AG08395 (cell line): ENCODE results near the gene NPSR1.
"Not testable (repeated sequence)": the region's sequence is repeated elsewhere in the genome, so short reads cannot be mapped to it uniquely, and the experiment has no call there.

Source experiments
- DNase-seq: peaks from one replicate; pipeline ENCODE4 v3.0.0; 2012; ENCODE audit warnings: mixed read lengths, low spot score

The NPSR1 gene, protein sequence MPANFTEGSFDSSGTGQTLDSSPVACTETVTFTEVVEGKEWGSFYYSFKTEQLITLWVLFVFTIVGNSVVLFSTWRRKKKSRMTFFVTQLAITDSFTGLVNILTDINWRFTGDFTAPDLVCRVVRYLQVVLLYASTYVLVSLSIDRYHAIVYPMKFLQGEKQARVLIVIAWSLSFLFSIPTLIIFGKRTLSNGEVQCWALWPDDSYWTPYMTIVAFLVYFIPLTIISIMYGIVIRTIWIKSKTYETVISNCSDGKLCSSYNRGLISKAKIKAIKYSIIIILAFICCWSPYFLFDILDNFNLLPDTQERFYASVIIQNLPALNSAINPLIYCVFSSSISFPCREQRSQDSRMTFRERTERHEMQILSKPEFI

DNA sequence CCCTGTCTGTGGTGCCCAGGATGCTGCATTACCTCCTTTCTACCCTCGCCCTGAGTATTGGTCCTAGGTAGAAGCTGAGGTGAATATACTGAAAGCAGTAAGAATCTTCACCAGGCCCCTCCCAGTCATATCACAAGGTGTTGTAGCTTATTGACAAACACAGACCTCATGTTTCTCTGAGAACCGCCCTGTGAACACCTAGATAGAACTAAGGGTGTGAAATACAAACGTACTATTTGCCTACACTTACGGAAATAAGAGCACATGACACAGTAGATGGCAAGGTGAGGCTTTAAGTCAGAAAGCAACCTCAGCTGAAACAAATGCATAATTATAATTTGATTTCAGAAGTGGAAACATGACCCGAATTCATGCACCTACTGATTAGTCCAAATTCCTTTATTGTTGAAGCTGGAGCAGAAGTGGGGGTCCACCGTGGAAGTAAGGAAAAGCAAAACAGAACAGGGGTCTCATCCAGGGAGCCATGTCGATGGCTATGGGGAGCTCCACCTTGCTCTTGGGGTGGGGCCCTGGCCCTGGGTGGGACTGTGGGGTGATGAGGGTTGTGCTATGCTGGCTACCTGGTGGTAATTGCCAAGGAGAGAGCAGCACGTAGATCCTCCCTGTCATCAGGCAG lies at the start of gene NPSR1:
NPSR1 (plus strand) TSS at position 587 of the 637 bp plus-strand sequence. CDS start 195 bp downstream, outside the sequence.
- DNase-seq: no peak

DNA sequence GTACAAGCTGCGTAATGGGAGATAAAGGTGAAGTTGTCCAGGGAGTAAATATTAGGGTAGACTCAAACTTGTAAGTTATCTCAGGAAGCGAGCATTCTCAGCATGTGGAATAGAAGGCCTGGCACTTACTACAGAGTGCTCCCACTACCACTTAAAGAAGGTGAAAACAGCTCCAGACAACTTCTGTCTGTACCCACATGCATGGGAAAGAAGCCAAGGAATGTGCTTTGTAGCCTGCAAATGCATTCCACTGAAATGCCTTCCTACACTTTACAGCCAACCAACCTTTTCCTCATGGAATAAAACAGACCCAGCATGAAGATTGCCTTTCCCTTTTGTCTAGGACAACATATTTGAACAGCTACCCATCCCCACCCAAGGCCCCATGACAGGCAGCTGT lies 45.4 kb upstream of the NPSR1 start:
- peak; percentile 2 for DNase-seq

DNA sequence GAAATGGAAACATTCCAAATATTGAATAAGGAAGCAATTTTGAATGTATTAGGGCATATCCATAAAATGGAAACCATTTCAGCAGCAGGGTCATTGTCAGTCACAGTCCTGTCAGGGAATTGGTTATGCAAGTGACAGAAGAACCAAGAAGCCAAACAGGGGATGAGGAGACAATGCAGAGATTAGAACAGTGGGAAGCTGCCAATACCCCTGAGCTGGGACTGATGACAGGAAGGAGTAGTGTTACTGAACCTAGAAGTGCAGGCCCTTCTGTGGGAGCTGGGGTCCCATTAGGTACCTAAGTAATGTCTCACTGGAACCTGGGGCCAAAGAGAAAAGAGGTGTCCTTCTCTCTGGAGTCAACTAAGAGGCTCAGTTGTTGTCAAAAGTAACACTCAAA lies 37.6 kb upstream of the NPSR1 start:
- DNase-seq: no peak

DNA sequence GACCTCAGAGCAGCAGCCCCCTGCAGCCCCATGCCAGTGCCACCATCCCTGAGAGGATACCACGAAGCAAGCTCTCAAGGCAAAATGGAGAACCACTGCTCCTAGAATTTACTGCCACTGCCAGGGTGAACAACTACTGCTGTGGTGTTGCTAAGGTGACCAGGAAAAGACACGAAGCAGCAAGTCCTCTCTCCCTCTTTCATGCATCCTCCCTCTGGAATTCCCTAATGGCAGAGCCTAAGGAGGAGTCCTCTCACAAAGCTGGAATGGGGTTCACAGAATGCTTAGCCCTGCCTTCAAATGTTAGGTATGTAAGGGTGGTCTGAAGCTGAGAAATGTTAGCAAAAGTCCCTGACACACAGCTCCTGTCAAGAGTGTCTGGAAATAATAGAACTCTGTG lies 35.8 kb upstream of the NPSR1 start:
- DNase-seq: no peak

DNA sequence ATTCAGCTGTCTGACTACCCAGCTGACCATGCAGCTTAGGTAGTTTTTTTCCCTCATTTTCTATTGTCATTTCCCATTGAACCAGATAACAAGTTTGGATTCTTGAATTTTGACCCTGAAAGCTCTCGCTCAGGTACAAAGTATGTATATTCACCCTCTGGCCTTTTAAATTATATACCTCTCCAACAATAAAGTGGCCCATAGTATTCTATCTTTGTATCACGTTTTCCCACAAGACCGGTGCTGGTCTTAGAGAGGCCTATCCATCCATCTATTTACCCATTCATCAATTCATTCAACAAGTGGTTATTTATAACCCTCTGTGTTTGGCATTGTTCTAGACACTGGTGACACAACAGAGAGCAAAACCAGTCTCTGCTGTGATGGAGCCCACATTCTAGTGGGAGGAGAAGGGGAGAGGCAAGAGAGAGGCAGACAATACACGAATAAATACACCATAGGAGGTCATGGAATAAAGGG lies 35.2 kb upstream of the NPSR1 start:
- no peak for DNase-seq

DNA sequence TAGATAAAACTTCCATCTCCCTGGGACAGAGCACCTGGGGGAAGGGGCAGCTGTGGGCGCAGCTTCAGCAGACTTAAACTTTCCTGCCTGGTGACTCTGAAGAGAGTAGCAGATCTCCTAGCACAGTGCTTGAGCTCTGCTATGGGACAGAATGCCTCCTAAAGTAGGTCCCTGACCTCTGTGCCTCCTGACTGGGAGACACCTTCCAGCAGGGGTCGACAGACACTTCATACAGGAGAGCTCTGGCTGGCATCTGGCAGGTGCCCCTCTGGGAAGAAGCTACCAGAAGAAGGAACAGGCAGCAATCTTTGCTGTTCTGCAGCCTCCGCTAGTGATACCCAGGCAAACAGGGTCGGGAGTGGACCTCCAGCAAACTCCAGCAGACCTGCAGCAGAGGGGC lies 29.4 kb upstream of the NPSR1 start:
- not testable (repeated sequence) for DNase-seq

DNA sequence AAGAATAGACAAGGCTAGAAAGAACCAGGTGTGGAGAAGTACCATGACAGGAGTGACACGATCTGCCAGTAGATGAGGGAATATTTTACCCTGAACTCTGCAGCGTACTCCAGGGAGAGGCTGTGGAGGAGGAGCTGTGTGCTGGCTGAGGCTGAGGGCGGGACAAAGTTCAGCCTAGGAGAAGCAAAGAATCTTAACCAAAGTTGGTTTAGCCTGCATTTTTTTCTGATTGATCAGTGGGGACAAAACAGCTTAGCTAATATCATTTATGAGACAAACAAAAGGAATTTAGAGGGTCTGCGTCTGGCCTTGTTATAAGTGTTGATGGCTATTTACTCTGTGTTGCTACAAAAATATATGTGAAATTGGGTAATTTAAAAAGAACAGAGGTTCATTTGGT lies 5.2 kb upstream of the NPSR1 start:
- DNase-seq: peak; percentile 32

DNA sequence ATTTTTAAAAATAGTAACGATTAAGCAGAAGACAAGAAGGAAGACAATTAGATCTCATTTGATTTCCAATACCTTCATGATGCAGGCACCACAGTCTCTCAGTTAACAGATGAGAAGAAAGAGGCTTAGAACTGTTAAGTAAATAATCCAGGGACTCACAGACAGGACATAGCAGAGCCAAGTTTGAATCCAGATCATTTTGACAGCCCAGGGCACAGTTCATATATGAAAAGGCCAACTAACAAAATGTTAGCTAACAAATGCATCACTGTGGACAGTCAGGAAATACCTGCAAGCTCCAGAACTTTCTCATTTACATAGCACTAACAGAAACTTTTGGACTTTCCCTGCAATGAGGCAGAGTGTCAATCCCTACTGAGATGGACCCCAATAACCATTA lies 4.2 kb upstream of the NPSR1 start:
- DNase-seq: no peak

DNA sequence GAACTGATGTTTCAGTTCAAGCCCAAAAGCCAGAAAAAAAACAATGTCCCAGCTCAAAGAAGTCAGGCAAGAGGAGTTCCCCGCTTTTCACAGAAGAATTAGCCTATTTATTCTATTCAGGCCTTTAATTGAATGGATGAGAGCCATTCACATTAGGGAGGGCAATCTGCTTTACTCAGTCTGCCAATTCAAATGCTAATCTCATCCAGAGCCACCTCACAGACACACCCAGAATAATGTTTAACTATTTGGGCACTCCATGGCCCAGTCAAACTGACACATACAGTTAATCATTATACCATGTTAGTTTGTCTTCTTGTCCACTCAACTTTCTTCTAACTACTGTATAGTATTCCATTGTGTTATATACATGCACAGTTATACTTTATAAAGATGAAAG lies 2.6 kb upstream of the NPSR1 start:
- no peak for DNase-seq

DNA sequence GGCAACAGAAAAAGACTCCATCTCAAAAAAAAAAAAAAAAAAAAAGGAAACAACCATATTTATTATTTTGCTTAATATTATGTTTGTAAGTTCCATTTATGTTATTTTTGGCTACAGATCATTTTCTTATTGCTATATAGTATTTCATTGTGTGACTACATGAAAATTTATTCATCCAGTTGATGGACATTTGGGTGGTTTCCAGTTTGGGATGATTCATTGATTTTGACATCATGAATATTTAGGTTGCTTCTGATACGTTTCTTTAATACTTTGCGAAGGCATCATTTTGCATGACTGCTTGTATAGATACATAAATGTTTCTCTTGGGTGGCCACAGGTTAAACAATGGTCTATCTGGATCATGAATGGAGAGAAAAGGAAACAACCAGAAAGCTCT lies 2.0 kb upstream of the NPSR1 start:
- DNase-seq: no peak

DNA sequence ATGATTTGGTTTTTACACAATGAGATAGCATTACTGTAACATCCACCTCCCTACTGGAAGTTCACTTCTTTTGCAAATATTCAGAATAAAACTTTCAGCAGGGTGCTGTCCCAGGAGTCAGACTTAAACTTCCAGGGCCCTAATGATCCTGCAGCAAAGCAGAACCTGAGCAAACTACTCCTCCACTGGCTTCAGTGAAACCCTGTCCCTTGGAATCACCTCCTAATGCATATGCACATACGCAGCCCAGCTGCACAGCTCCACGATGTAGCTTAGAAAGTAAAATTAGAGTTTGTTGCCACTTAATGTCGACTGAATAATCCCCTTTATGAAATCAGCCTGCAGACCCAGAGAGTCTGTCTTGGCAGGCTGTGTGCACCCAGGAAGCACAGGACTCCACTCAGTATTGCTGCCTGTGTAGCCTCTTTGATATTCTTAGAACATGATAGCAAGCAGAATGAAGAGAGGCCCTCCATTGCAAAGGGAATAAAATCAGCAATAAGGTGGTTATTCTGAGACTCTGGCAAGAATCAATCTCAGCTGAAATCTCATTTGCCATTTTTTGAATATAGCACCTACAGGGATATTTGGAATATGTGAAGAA lies 1.6 kb downstream of the NPSR1 start:
- DNase-seq: no peak

DNA sequence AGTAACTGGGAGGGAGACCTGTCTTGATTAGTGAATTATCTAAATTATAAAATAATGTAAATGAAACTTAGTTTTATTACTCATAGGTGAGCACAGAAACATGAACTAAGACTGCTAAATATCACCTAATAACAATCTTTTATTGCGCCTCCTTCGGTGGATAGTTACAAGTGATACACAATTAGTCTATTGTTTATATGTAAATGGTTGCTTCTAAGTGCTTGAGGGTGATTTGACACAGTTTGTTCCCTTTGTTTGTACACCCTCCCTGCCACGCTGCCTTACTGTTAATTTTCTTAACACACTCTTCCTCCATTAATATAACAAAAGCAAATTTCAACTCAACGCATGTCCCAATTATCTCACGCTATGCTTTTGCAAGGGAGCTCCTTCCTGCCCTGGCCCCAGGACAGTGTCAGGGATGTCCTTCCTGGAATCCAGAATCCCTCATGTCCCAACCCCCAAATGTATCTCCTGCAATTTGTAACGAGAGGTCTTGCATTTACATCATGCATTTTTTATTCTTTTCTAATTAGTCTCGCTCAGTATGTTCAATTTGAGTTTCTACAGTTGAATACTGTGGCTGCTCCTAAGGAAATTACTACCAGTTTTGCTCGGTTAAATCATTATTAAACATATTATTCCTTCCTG lies 4.2 kb downstream of the NPSR1 start:
- no peak for DNase-seq

DNA sequence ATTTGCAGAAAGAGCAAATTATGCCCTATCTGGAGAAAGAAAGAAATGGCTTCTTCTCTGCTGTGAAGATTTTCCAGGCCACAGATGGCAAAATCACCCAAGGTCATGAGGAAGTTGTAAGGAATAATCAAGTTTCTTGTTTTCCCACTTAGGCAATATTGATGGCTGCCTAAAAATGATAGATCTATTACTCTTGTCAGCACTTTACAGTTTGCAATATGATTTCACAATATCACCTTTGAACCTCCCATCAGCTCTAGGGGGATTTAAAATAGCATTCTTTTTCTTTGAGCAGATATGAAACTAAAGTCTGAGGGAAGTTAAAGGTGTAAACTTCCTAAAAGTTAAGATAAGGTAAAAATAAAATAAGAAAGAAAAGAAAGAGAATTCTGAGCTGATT lies 6.7 kb downstream of the NPSR1 start:
- DNase-seq: no peak

DNA sequence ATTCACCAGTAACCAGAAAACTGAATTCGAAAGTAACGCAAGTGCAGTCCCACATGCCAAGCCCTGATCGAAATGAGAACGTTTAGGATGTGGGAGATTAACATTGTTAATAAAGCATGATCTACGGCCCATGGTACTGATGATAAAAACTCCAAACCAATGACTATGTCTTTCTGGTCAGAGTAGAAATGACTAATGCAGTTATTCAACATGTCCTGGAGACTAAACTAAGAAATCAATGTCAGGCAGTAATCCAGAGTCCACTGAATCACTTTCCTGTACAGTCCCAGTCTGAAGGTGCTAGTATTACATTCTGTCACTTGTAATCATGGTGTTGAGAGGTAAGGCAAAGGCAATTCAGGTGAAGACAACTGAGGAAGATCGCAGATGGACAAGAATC lies 14.4 kb downstream of the NPSR1 start:
- peak; percentile 14 for DNase-seq

DNA sequence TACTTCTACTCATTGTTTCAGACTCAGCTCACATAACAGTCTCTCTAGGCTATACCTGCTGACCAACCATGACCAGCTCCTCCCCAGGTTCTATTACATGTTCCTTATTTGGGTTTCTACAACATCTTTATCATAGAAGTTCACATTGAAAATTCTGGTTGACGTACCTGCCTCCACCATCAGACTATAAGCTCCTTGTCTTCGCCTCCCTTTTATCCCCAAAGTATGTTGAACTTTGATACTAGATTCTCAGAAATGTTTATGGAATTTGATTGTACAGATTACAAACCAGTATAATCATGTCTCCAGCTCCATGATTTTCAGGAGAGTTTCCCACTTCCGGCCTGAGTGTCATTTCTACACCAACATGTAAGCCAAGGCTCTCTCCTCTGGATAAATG lies 15.0 kb downstream of the NPSR1 start:
- no peak for DNase-seq

DNA sequence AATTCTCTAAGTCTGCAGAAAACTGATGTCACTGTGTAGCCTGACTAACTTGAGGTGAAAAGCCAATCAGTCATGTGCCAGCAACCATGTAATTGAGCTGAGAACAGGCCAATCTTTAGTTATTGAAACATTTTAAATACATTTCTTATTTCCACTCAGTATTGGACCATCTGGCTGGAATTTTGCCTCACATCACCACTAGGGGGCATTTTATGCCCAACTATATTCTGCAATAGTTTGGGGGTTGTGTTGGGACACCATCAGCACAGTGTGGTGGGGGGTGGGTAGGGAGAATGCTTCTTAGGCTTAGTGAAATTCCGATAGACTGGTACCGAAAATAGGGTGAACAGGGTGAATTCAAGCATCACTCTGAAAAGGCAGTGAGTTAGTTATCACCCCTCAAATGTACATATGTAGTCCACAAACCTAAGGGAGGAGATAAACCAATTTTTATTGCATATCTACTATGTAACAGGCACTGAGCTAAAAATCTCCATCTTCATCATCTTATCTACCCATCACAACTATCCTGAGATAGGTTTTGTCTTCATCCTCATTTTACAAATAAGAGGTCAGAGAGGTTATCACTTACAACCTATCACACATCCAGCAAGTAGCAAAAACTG lies 17.8 kb downstream of the NPSR1 start:
- peak; percentile 25 for DNase-seq

DNA sequence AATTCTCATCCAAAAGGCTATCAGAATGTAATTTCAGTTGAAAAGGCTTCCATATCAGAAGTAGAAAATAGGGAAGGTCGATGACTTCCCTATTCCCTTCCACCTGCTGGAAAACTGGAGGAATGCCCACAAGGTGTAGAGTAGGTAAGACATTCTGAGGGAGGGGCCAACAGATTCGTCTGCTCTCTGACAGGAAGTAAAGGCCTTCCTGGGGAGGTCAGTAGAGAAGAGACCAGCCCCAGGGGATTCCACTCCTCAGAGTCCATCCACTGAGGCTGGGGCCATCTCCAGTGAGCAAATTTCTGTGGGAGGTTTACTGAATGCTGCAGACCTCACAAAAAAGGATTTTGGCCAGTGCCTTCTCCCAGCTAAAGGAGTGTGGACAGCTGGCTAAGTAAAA lies 19.5 kb downstream of the NPSR1 start:
- DNase-seq: no peak

DNA sequence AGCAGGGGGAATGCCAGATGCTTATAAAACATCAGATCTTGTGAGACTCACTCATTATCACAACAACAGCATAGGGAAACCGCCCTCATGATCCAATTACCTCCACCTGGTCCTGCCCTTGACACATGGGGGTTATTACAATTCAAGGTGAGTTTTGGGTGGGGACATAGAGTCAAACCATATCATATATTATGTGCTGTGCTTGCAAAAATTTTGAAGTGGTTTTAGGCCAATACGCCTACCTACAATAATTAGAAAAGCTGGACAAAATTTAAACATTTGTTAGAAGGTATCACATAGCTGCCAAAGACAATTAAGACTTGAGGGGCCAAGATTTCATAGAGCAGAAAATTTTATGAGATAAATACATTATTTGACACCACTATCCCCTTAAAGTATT lies 29.5 kb downstream of the NPSR1 start:
- no peak for DNase-seq

DNA sequence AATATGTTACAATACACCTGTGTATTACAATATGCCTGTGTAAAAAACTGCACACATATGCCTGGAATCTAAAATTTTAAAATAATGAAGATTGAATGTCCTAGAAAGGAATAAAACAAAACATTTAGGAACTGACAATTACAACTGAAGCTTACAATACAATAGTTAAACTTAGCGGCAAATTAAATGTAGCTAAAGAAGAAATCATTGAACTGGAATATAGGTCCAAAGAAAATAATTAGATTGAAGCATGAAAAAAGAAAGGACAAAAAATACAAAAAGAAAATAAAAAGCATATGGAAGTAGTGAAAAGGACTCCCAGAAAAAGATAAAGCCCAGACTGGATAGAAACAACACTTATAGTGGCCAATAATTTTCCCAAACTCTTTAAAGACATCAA lies 38.4 kb downstream of the NPSR1 start:
- DNase-seq: no peak

DNA sequence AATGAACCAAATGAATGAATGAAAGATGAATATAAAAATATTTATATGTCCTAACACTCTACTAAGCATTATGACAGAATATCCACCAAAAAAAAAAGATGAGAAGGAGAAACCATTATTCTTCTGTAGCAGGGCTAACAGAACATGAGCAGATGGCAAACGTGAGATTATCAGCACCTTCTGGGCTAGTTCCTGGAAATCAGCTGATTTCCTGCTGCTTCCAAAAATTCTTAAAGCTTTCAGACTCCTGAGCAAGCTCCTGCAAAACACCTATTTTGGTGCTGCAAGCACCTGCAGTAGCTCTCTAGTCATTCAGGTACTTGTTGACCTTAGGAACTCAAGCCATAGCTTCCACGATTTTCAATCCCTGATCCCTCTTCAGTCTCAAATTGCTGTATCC lies 51.8 kb downstream of the NPSR1 start:
- DNase-seq: no peak

DNA sequence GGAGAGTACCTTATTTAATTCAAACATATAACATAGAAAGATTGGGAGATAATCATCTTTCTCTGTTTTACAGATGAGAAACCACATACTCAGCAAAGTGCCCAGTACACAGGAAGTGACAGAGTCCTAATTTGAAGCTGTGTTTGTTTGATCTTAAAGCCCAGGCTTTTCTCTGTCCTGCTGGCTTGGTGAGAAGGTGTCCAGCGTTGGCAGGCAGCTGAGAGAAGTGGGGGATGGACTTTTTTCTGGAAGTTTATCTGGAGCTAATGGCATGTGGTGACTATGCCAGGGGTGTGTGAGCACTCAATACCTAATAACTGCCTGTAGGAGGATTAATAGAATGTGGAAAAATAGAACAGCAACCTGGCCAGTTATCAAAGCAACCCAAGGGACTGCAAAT lies 60.8 kb downstream of the NPSR1 start:
- no peak for DNase-seq

DNA sequence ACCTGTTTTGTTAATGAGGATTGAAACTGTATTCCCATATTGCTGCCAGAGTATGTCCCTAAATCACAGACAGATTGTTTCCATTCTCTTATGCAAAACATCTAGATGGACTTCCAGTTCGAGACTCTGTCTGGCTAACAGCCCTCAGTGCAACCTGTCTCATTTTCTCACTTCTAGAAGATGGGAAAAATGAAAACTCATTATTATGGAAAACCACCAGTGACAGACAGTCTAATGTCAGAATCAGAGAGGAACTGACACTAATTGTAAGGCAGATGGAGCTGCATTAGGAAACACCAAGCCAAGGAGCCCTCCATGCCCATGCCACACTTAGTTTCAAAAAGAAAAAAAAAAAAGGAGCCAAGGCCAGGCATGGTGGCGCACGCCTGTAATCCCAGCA lies 61.6 kb downstream of the NPSR1 start:
- no peak for DNase-seq
